B cell (primary cell): ENCODE data around the gene UCKL1. TPM values are rescaled to one million over a fixed set of nuclear protein-coding genes. Genes with fewer than 3 reads are reported as not detected.

Experiments used
- ATAC-seq: fragments of 200-7000 bp; cut with Tn5 transposase; one replicate; pipeline ENCODE4 v1.10.0; 2021; ENCODE audit warnings: low read depth, mild to moderate bottlenecking, moderate number of reproducible peaks, moderate library complexity
- CTCF ChIA-PET: fragments of 350-600 bp; sonication (Branson Sonifier 250); formaldehyde crosslinking; loops from one replicate; lab custom pipeline; 2021; ENCODE audit warnings: antibody characterized with exemption, inconsistent platforms; lab: Charles Lee
- POLR2A ChIA-PET: fragments of 350-600 bp; sonication (Branson Sonifier 250); formaldehyde crosslinking; loops from one replicate; lab custom pipeline; 2021; ENCODE audit warnings: antibody characterized with exemption; lab: Charles Lee
- DNase-seq: peaks from one replicate; pipeline ENCODE4 v3.0.0; 2013
- H2AFZ ChIP-seq: 2 replicates; pipeline ENCODE4 v1.6.1; 2012; ENCODE audit warnings: mild to moderate bottlenecking, low read depth, low read length; ENCODE audit not compliant: insufficient read depth, poor library complexity, severe bottlenecking
- H3K27ac ChIP-seq, 2 donors: 1 replicate in 1 of 2; 2 replicates in 1 of 2; pipeline ENCODE4 v1.5.1; 2012 to 2013; ENCODE audit warnings: low read length in 2 of 2, mild to moderate bottlenecking in 2 of 2, moderate library complexity in 1 of 2
- H3K27me3 ChIP-seq, 4 experiments: fragments of 200-600 bp in 1 of 4; sonication (generic) in 1 of 4; replicated peaks in 1 of 4; 1 replicate in 2 of 4; 2 replicates in 2 of 4; pipeline versions ENCODE4 v1.6.1 to v1.7.0; 2013 to 2016; ENCODE audit warnings: low read length in 3 of 4, mild to moderate bottlenecking in 2 of 4, mixed read lengths in 1 of 4, moderate library complexity in 1 of 4; ENCODE audit not compliant: insufficient read depth in 4 of 4, control insufficient read depth in 3 of 4; ENCODE audit errors: control extremely low read depth in 1 of 4
- H3K36me3 ChIP-seq, 2 experiments: replicated peaks in 1 of 2; 1 replicate in 1 of 2; 2 replicates in 1 of 2; pipeline versions ENCODE4 v1.6.1 to v1.7.1; 2013; ENCODE audit warnings: low read length in 1 of 2; ENCODE audit not compliant: insufficient read depth in 2 of 2, control insufficient read depth in 1 of 2; ENCODE audit errors: control extremely low read depth in 1 of 2, extremely low read depth in 1 of 2
- H3K4me1 ChIP-seq, 2 donors: fragments of 200-600 bp in 1 of 2; sonication (generic) in 1 of 2; 1 replicate in 1 of 2; 2 replicates in 1 of 2; pipeline versions ENCODE4 v1.5.1 to v1.6.1; 2013 to 2017; ENCODE audit warnings: low read length in 2 of 2; ENCODE audit not compliant: control insufficient read depth in 2 of 2, insufficient read depth in 2 of 2
- H3K4me2 ChIP-seq: replicated peaks from 2 replicates; pipeline ENCODE3; 2012; ENCODE audit warnings: mild to moderate bottlenecking, low read depth, low read length; ENCODE audit not compliant: poor library complexity, severe bottlenecking
- H3K4me3 ChIP-seq, 5 experiments: fragments of 200-600 bp in 1 of 5; sonication (generic) in 1 of 5; 1 replicate in 3 of 5; 2 replicates in 2 of 5; pipeline versions ENCODE4 v1.5.1 to v1.7.0; 2011 to 2016; ENCODE audit warnings: low read length in 4 of 5, mild to moderate bottlenecking in 4 of 5, low read depth in 2 of 5, control low read depth in 1 of 5, moderate library complexity in 1 of 5; ENCODE audit not compliant: insufficient read depth in 1 of 5; ENCODE audit errors: control extremely low read depth in 1 of 5, extremely low read depth in 1 of 5
- H3K79me2 ChIP-seq: fragments of 200-600 bp; sonication (generic); one replicate; pipeline ENCODE4 v1.6.0; 2016; ENCODE audit warnings: low read length; ENCODE audit not compliant: control insufficient read depth, insufficient read depth
- H3K9ac ChIP-seq: fragments of 200-600 bp; sonication (generic); 2 replicates; pipeline ENCODE4 v1.6.1; 2017; ENCODE audit warnings: mild to moderate bottlenecking, low read length, moderate library complexity
- H3K9me3 ChIP-seq, 3 donors: one replicate each; pipeline versions ENCODE4 v1.6.1 to v1.7.1; 2013; ENCODE audit warnings: low read length in 2 of 3; ENCODE audit not compliant: control insufficient read depth in 2 of 3, insufficient read depth in 1 of 3; ENCODE audit errors: control extremely low read depth in 1 of 3
- H4K20me1 ChIP-seq: 2 replicates; pipeline ENCODE4 v1.6.0; 2012; ENCODE audit warnings: mild to moderate bottlenecking, low read length; ENCODE audit not compliant: insufficient read depth, control insufficient read depth, poor library complexity, severe bottlenecking
- H3K27ac Mint-ChIP-seq: one replicate; pipeline ENCODE4 v1.8.0; 2021; ENCODE audit warnings: mixed read lengths
- H3K27me3 Mint-ChIP-seq: one replicate; pipeline ENCODE4 v1.8.0; 2021; ENCODE audit warnings: mixed read lengths
- H3K4me1 Mint-ChIP-seq: one replicate; pipeline ENCODE4 v1.8.0; 2021; ENCODE audit warnings: mixed read lengths
- H3K4me3 Mint-ChIP-seq: one replicate; pipeline ENCODE4 v1.8.0; 2021; ENCODE audit warnings: mixed read lengths
- H3K9me3 Mint-ChIP-seq: one replicate; pipeline ENCODE4 v1.8.0; 2022; ENCODE audit warnings: mixed read lengths; ENCODE audit not compliant: insufficient read depth
- EZH2 ChIP-seq: IDR thresholded peaks from 2 replicates; pipeline ENCODE4 v1.6.1; 2012; ENCODE audit warnings: borderline replicate concordance, low read depth, mild to moderate bottlenecking, moderate library complexity, low read length; ENCODE audit not compliant: insufficient read depth, poor library complexity, severe bottlenecking
- WGBS: methylation state at CpG from one replicate; pipeline ENCODE4 v1.1.5; 2013; ENCODE audit warnings: missing lambda C conversion rate; ENCODE audit not compliant: insufficient coverage; 5-methylcytosine and 5-hydroxymethylcytosine counted together
- intact Hi-C: fragments of 100-400 bp; cut with micrococcal nuclease; formaldehyde crosslinking; loops from one replicate; pipeline ENCODE4 v1.10.0; 2022
- polyA plus RNA-seq: library from polyadenylated mRNA; depleted of rRNA; stranded (reverse); fragments of >200 nt; gene quantifications from 2 replicates; pipeline ENCODE4 v1.2.3, GENCODE V29; 2012
- total RNA-seq, 2 donors: library from RNA; stranded (reverse); fragments of 120-200 nt in 1 of 2; gene quantifications; 1 replicate in 1 of 2; 2 replicates in 1 of 2; pipeline versions ENCODE4 v1.2.3 to v1.2.4, GENCODE V29; 2013 to 2022
- TF ChIP-seq, protein P1 (sequence below): fragments of 200-600 bp; IDR thresholded peaks from one replicate; pipeline ENCODE4 v1.8.0; 2022; ENCODE audit warnings: antibody characterized with exemption, mild to moderate bottlenecking

UCKL1 gene
- total and polyA plus RNA-seq, 2 donors (not counting 1 experiment from before 2014, with no cell fraction given): 106 to 199 TPM

GRCh38 chr20:63933646-63934045 lies 22.6 kb downstream of the UCKL1 start:
- H3K27me3 Mint-ChIP-seq: no peaks in the 10 kb centered on the region
- H3K4me1 ChIP-seq: no peaks in the 10 kb centered on the region
- no peak overlapping the region for H3K27ac ChIP-seq
- POLR2A ChIA-PET: no interaction called here
- H3K27me3 ChIP-seq: no peaks in the 10 kb centered on the region
- no peak overlapping the region for H3K9ac ChIP-seq
- H3K4me3 ChIP-seq: no peak overlapping the region
- ATAC-seq (no peak), DNase-seq (no peak)
- intact Hi-C loops: no loop called here
- no peak overlapping the region for H3K4me2 ChIP-seq
- peaks cover 54% of the 10 kb centered on the region for H3K79me2 ChIP-seq
- peaks cover 2% of the 10 kb centered on the region for H3K4me1 Mint-ChIP-seq
- WGBS: 96% methylated on average over 4 of the region's 5 CpGs
- TF ChIP-seq, protein P1, sequence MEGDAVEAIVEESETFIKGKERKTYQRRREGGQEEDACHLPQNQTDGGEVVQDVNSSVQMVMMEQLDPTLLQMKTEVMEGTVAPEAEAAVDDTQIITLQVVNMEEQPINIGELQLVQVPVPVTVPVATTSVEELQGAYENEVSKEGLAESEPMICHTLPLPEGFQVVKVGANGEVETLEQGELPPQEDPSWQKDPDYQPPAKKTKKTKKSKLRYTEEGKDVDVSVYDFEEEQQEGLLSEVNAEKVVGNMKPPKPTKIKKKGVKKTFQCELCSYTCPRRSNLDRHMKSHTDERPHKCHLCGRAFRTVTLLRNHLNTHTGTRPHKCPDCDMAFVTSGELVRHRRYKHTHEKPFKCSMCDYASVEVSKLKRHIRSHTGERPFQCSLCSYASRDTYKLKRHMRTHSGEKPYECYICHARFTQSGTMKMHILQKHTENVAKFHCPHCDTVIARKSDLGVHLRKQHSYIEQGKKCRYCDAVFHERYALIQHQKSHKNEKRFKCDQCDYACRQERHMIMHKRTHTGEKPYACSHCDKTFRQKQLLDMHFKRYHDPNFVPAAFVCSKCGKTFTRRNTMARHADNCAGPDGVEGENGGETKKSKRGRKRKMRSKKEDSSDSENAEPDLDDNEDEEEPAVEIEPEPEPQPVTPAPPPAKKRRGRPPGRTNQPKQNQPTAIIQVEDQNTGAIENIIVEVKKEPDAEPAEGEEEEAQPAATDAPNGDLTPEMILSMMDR: no peak
- TF ChIP-seq EZH2: no peak
- no peak overlapping the region for H3K27ac Mint-ChIP-seq
- peaks cover 0 to under 1% (median 0%) of the 10 kb centered on the region in 3 donors for H3K9me3 ChIP-seq
- H3K36me3 ChIP-seq: peaks cover 3 to 70% of the 10 kb centered on the region in 2 experiments
- H3K9me3 Mint-ChIP-seq: no peaks in the 10 kb centered on the region
- CTCF ChIA-PET: interaction anchor here (0.7 kb wide), 1 partner anchor 388 kb away, joined by 3 read pairs; no protein-coding TSS in a partner anchor
- H3K4me3 Mint-ChIP-seq: no peak overlapping the region
- H2AFZ ChIP-seq: no peak overlapping the region
- H4K20me1 ChIP-seq: peaks cover 75% of the 10 kb centered on the region

DNA sequence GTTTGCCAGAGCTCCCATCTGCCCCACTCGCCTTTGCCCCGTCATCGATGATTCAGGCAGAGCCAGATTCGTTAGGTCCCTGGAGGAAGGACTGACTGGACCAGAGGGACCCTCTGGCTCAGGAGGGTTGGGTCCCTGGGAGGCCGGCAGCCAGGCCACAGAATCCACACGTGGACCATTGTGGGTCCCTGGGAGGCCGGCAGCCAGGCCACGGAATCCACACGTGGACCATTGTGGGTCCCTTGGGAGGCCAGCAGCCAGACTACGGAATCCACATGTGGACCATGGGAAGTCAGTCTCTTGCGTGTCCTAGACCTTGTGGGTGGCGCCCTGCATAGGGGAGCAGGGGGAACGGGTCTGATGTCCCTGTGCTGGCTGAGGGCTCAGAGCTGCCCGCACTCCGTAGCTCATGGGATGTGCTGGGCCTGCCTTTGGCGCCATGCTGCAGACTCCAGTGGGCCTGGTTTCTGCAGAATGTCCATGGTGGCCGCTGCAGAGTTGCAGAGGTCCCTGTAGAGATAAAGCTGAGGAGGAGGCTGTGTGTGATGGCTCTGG lies 23.5 kb downstream of the UCKL1 start:
- H3K4me3 Mint-ChIP-seq: no peak overlapping the region
- Histone ChIP-seq H3K79me2 (peaks cover 63% of the 10 kb centered on the region), H4K20me1 (peaks cover 71% of the 10 kb centered on the region), H3K9me3 (no peaks in the 10 kb centered on the region), H3K4me1 (no peaks in the 10 kb centered on the region), H3K9ac (no peak overlapping the region), H3K36me3 (peaks cover 3 to 72% of the 10 kb centered on the region in 2 experiments), H3K4me3 (no peak overlapping the region), H2AFZ (no peak overlapping the region), H3K27ac (no peak overlapping the region), H3K4me2 (no peak overlapping the region), H3K27me3 (no peaks in the 10 kb centered on the region)
- WGBS: 96% methylated on average over 17 of the region's 17 CpGs
- H3K4me1 Mint-ChIP-seq: peaks cover under 1% of the 10 kb centered on the region
- ATAC-seq (no peak), DNase-seq (no peak)
- TF ChIP-seq EZH2: no peak
- TF ChIP-seq, protein P1: no peak
- no peaks in the 10 kb centered on the region for H3K9me3 Mint-ChIP-seq
- intact Hi-C loops: no loop called here
- H3K27ac Mint-ChIP-seq: no peak overlapping the region
- H3K27me3 Mint-ChIP-seq: no peaks in the 10 kb centered on the region
- ChIA-PET POLR2A (no interaction called here), CTCF (interaction anchor here (0.7 kb wide), 1 partner anchor 26 kb away, joined by 3 read pairs; no protein-coding TSS in a partner anchor)
